SIG-M5 (cell line): ENCODE results near the gene POC5.

Source experiments
- DNase-seq: peaks from one replicate; lab custom pipeline; 2025; lab: John Stamatoyannopoulos, UW

POC5 gene

DNA sequence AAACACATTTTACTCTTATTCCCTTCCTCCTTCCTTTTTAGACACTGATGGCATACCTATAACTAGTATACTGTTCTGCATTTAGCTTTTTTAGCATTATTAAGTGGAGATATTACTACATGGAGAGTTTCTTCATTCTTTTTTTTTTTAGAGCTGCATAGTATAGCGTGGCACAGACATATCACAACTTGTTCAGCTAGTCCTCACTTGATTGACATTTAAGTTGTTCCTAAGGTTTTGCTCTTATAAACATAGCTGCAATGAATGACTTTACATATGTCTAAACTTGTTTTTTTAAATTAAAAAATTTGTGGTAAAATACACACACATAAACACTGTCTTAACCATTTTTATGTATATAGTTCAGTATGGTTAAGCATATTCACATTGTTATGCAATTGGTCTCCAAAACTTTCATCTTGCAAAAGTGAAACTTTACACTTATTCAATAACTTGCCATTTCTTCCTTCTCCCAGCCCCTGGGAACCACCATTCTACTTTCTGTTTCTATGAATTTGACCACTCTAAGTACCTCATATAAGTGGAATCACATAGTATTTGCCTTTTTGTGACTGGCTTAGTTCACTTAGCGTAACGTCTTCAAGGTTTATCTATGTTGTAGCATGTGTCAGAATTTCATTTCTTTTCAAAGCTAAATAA is 57.3 kb downstream of the POC5 start:
- DNase-seq, result no peak

DNA sequence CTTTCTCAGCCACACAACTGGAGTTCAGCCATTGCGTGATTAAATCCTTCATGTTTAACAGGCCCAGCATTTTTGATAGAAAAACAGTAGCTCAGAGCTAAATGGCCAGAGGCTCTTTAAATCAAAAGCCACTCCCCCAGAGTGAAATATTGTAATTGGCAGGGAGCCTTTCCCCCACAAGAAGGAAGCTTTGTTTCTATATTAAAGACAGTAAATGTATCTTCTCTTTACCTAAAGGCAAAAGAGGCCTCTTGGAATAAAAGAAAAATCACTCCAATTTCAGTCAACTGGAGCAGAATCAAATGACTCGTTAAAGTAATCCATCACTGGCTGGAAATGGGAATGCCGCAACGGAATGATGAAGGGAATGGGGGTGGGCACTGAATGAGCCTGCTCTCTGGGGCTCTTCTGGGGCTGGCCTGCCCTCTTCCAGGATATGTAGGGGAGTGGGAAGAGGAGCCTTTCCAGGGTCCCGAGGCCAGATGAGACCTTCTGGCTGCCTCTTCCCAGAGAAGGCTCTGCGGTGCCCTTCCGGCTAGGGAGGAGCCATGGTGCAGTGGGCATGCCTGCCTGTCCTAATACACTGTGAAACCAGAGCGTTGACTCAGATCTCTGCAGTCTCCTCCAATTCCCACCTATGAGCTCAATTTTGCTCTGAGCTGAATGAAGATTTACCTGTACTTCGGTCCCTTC is 60.8 kb downstream of the POC5 start:
- DNase-seq, result no peak

DNA sequence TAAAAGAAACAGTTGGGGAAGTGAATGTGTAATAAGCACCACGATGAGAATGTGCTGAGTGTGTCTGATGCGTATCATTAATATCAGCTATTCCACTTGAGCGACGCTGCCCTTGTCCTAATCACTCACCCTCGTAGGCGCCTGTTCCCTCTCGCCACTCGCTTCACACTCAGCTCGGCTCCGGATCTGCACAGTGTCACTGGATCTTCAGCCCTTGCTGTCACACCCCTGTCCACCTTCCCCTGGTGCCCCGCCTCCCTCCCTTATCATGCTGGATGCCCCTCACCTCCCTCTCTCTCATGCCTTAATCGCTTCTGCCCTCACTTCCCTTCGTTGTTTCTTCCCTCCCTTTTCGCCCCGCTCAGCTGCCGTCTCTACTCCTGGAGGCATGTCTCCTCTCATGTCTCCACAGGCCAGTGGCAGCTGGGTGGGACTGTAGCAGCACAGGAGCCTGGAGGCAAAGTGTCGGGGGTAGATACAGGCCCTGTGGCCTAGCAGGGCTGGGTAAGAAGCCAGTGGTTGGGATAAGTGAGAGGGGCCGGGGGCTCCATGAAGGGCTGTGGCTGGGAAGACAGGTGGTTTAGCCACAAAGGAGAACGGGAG is 62.4 kb downstream of the POC5 start:
- no peak for DNase-seq

DNA sequence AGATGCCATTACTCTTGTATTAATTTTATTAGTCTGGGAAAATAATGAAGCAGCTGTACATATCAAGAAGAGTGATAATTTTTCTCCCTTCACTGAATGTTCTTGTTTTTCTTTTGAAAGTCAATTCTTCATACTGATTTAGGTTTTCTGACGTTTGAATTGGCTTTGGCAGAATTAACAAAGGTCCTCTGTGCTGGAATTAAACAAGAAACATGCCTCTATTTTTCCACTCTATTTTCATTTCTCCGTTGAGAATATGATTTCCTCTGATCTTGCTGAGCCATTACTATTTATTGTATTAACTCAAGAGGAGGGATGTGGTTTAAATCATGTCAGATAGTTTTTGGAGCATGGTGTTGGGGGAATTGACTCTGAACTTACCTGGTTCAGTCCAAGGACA is 63.7 kb downstream of the POC5 start:
- DNase-seq, result no peak

DNA sequence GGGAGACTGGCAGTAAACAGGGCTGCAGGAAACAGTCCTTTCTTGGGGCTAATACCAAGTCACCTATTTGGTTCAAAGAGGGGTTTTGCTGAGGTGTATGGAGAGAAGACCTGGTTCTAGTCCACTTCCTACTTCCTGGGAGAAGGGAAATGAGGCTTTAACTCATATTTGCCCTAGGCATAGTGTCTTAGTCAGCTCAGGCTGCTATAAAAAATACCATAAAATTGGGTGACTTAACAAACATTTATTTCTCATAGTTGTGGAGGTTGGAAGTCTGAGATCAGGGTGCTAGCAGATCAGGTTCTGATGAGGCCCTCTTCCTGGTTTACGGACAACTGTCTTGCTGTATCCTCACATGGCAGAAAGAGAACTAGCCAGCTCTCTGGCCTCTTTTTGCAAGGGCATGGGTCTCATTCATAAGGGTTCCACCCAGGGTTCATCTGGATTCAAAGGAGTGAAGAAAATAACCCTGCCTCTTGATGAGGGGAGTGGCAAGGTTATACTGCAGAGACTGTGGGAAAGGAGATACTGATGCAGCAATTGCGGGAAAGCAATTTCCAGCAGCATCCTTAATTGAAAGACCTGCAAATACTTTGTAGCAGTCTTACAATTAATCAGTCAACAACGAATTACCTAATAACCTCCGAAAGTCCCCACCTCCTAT is 65.5 kb downstream of the POC5 start:
- DNase-seq, result no peak

DNA sequence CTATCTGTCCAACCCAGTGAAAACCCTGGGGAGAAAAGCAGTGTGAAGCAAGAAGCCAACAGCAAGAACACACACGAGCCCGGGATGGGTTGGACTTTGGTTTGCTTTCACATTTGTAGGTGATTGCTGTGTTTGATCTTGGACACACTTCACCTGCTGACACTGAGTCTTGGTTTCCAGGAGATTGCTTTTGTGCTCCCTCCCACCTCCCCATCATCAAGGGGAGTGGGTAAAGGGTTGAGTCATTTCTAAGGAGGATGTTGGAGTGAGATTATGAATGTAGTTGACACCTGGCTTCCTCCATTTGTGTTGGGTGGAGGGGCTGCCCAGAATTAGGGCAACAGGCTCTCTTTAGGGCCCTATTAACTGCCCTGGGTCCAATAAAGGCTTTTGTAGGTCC is 68.5 kb downstream of the POC5 start:
- no peak for DNase-seq

DNA sequence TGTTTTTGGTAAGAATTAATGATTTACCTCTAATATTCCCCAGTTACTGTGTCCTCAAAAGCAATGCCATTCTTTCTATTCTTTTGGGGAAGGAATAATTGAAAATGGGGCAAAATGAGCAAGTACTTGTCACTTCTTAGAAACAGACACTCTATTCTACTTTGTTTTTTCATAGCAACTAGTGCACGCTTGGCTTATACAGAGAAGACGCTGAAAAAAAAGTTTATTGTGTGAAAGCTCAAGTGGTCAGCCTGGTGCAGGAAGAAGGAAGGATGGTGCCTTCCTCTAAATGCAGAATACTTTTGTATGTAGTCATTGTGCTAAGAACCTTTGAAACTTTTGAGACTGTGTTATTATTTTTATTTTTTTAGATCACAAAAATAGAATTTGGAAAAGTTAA is 76.4 kb downstream of the POC5 start:
- DNase-seq, result no peak

DNA sequence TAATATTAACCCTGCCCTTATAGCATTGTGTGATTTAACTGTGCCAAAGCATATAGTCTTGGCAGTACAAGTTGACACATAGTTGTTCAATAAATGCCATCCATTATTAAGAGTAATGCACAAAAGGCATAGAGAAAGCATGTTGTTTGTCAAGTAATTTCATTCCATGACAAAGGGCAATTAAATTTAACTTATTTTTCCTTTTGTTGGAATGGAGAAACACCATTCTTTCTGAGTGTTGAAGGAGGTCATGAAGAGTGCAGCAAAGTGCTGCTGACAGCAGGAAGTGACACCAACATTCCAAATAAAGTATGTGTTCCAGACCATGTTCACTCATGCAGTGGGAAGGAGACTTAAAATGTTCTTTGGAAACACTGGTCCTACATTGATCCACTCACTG is 76.8 kb downstream of the POC5 start:
- DNase-seq, result no peak

DNA sequence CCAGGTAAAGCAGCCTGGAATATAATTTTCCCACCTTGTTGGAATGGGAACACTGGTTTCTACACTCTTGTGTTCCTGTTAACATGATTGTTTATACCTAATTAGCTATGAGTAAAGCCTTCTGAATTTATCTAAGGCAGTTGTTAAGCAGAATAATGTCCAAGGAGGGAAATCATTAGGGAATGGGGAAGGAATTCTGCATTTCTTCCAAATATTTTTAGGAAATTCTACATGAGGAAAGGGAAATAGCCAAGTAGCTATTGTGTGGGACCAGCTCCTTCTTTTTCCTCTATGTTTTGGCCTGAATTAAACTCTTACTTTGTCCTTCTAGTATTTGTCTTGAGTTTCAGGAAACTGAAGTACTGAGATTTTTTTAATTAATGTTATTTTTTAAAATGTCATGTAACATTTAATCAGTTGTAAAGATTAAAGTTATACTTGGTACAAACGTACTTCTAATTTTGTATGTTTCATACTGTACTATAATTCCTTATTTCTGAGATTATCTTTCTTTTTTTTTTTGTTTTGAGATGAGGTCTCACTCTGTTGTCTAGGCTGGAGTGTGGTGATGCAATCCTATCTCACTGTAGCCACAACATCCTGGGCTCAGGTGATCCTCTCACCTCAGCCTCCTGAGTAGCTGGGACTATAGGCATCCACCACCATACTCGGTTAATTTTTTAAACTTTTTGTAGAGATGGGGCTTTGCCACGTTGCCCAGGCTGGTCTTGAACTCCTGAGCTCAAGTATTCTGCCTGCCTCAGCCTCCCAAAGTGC is 77.5 kb downstream of the POC5 start:
- no peak for DNase-seq

DNA sequence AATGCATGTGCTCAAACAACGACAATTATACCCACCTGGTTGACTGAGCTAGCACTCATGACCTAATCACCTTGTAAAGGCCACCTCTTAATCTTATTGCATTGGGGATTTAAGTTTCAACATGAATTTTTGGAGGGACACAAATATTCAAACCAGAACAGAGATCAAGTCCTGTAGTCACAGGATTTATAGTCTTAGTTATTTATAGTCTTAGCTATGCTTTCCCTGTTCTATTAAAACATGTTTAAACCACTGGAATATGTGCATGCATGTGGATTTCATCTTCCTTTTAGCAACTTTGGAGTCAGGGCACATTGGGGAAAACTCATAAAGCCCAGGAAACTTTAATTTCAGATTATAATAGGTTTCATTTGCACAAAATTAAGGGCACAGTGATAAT is 79.3 kb downstream of the POC5 start:
- no peak for DNase-seq

DNA sequence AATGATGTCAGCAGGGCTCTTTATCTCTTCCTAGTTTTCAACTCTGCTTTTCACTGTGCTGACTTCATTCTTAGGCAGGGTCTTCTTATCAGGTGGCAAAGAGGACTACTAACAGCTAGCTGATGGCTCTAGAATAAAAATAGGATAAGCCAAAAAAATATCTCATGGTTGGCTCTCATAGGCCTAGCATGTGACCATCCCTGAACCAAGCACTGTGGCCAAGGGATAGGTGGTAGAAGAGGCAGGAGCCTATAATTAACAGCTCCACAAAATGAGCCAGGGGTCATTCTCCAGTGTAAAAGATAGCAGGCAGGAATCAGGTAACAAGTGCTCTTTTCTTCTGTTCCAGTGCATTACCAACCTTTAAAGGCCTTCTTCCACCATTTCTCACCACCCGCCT is 84.9 kb downstream of the POC5 start:
- DNase-seq, result no peak

DNA sequence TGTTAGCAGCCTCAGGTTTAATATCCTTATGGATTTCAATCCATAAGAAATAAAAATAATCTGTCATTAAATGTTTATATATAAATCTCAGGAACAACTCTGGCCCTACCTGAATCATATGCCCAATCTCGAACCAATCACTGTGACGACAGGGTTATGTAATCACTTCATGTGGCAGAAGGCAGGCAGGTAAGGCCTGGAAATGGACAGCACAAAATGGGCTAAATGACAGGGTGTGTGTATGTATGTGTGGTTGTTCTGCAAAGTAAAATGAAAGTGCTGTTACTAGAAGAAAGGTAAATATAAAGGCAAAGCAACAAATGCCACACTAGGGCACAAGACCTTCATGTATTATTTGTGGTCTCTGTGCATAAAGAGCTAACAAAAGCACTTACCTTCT is 86.4 kb downstream of the POC5 start:
- no peak for DNase-seq

DNA sequence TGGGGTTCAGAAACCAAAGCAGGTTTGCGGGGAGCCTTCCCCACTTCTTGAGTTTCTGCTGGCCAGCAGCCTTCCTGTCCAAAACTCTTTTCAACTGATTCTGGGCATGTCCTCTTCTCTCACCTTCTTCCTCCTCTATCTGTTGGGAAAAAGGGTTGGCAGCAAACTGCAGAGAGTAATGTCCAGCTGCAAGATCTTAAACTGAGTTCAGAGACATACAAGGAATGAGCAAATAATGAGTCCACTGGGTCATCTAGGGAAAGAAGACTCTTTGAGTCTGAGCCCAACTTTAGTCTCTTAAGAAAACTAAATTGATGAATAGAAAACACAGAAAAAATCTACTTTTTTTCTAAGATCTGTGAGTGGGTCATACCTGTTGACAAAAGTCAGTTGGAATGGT is 89.4 kb downstream of the POC5 start:
- no peak for DNase-seq

DNA sequence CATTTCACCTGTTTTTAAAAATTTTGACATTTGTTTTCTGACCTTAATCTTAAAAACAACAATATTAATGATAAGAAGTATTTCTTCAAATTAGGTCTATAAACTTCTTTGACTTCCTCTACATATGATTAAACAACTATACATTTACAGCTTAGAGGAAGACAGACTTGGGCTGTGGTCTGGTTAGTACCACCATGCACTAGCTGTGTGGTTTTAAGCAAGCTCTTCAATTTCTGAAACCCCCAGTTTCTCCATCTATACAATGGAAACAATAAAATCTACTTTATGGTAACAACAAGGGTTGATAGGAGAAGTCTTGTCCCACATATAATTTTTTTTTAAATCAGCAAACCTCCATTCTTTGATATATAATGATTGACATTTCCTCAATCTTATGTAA is 90.3 kb downstream of the POC5 start:
- DNase-seq, result no peak
